ENCODE data around the gene ACSF3. TPM values are rescaled to one million over a fixed set of nuclear protein-coding genes. Genes with fewer than 3 reads are reported as not detected.

Gene ACSF3
- total RNA-seq, 1 experiment from 2014 or later, result 74.5 TPM

DNA sequence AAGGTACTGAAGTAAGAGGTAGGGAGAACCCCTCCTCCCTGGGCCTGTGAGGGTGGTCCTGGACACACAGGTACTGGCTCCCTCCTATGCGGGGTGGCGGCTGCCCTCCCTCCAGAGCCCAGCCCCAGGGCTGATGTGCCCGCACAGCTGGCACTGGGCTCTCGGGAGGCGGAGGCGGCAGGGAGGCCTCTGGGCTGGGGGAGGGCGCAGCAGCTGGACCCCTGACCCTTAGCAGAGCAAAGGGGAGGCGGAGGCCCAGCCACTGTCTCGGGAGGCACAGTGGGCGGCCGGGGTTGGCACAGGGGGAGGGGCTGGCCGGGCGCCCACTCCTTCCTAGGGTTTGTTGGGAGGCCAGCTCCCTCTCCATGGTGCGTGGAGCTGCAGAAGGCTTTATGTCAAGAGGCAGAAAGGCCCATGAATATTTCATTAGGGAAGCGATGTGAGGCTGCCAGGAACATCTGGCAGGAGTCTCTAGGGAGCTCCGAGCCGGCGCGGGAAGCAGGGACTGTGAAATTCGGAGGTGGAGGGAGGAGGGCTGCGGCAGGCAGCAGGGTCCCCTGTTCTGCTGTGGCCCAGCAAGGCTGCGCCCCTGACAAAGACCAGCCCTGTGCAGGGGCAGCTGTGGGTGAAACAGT, 44.1 kb upstream of the ACSF3 start:
- CTCF ChIA-PET, result no interaction called here
- H3K27me3 ChIP-seq (ENCODE audit: insufficient read depth, low read length), result peaks cover 6% of the 10 kb centered on the region; the same call in 1 of the 2 replicates

More for the DNA sequence above, 44.1 kb upstream of the ACSF3 start:
- H3K79me2 ChIP-seq (ENCODE audit: insufficient read depth, low read length), result no peaks in the 10 kb centered on the region; the same call in 1 of the 2 replicates
- no peak overlapping the region for H3K27ac ChIP-seq (ENCODE audit: low read depth, low read length)
- no peak overlapping the region for H3K4me3 ChIP-seq (replicated peaks in 1 of 2; ENCODE audit: low read depth in 1 of 2, low read length in 2 of 2)
- no TSS peak for BruUV-seq (replicated peaks)
- RAD21 ChIA-PET (ENCODE audit: low non-redundant PET in 1 of 2, low total read pairs in 2 of 2, uncharacterized antibody in 2 of 2, unreplicated experiment in 2 of 2), result no interaction called here
- DNase-seq (ENCODE audit: low read depth, low spot score) (no peak), ATAC-seq (no peak)
- no peak overlapping the region for H3K9ac ChIP-seq (ENCODE audit: low read length)
- H3K4me2 ChIP-seq (ENCODE audit: low read length), result no peak overlapping the region
- H2AFZ ChIP-seq (ENCODE audit: low read depth, low read length, poor library complexity, severe bottlenecking), result no peak overlapping the region
- no peaks in the 10 kb centered on the region for H3K9me3 ChIP-seq (ENCODE audit: control insufficient read depth in 1 of 2, insufficient read depth in 1 of 2, low read depth in 1 of 2, low read length in 2 of 2)
- H4K20me1 ChIP-seq (ENCODE audit: insufficient read depth), result no peaks in the 10 kb centered on the region
- intact Hi-C loops (cut with micrococcal nuclease), result loop anchor here (5.0 to 10.0 kb wide), 3 partner anchors 107 to 235 kb away; partner anchors contain the start of gene APRT
- no peaks in the 10 kb centered on the region; the same call in 1 of the 2 replicates for H3K9me2 ChIP-seq (ENCODE audit: insufficient read depth)
- no peak for TF ChIP-seq FOSL1 (IDR thresholded peaks at IDR 0.05; ENCODE audit: low read depth)
- no peak for TF ChIP-seq RAD21 (IDR thresholded peaks at IDR 0.05; ENCODE audit: low read depth)
- no peak for TF ChIP-seq SIN3A (IDR thresholded peaks at IDR 0.05; ENCODE audit: low read depth)
- TF ChIP-seq EZH2phosphoT487 (IDR thresholded peaks at IDR 0.05; ENCODE audit: borderline replicate concordance), result no peak
- TF ChIP-seq, protein P1, sequence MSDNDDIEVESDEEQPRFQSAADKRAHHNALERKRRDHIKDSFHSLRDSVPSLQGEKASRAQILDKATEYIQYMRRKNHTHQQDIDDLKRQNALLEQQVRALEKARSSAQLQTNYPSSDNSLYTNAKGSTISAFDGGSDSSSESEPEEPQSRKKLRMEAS (IDR thresholded peaks at IDR 0.05), result no peak
- no peak for TF ChIP-seq CBX3 (IDR thresholded peaks at IDR 0.05; ENCODE audit: low read depth)
- no peak for TF ChIP-seq EZH2 (IDR thresholded peaks at IDR 0.05)
- TF ChIP-seq, protein P2, sequence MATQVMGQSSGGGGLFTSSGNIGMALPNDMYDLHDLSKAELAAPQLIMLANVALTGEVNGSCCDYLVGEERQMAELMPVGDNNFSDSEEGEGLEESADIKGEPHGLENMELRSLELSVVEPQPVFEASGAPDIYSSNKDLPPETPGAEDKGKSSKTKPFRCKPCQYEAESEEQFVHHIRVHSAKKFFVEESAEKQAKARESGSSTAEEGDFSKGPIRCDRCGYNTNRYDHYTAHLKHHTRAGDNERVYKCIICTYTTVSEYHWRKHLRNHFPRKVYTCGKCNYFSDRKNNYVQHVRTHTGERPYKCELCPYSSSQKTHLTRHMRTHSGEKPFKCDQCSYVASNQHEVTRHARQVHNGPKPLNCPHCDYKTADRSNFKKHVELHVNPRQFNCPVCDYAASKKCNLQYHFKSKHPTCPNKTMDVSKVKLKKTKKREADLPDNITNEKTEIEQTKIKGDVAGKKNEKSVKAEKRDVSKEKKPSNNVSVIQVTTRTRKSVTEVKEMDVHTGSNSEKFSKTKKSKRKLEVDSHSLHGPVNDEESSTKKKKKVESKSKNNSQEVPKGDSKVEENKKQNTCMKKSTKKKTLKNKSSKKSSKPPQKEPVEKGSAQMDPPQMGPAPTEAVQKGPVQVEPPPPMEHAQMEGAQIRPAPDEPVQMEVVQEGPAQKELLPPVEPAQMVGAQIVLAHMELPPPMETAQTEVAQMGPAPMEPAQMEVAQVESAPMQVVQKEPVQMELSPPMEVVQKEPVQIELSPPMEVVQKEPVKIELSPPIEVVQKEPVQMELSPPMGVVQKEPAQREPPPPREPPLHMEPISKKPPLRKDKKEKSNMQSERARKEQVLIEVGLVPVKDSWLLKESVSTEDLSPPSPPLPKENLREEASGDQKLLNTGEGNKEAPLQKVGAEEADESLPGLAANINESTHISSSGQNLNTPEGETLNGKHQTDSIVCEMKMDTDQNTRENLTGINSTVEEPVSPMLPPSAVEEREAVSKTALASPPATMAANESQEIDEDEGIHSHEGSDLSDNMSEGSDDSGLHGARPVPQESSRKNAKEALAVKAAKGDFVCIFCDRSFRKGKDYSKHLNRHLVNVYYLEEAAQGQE (IDR thresholded peaks at IDR 0.05; ENCODE audit: low read depth), result no peak
- no peak for TF ChIP-seq JUND (IDR thresholded peaks at IDR 0.05)
- no peak for TF ChIP-seq ZFX (IDR thresholded peaks at IDR 0.05)
- TF ChIP-seq SRF (IDR thresholded peaks at IDR 0.05; ENCODE audit: low read depth), result no peak
- TF ChIP-seq POLR2AphosphoS5 (IDR thresholded peaks at IDR 0.05; ENCODE audit: low read depth, low read length), result no peak
- POLR2A ChIA-PET, result no interaction called here
- no peaks in the 10 kb centered on the region for H3K36me3 ChIP-seq (ENCODE audit: control insufficient read depth in 1 of 2, insufficient read depth in 2 of 2, low read length in 2 of 2)
- peaks cover 13 to 28% of the 10 kb centered on the region in 2 experiments for H3K4me1 ChIP-seq (ENCODE audit: control insufficient read depth in 1 of 2, insufficient read depth in 2 of 2, low read length in 2 of 2)
